Cerebellar cortex (tissue), 1 donor: ENCODE data around the gene DLGAP1.
"Not testable (repeated sequence)": the region's sequence is repeated elsewhere in the genome, so short reads cannot be mapped to it uniquely, and the experiment has no call there.

Source experiments
- DNase-seq: peaks from one replicate; pipeline ENCODE4 v3.0.0-alpha.2; 2015; ENCODE audit warnings: low spot score

Gene DLGAP1

GRCh38 chr18:3603421-3604234, 851.5 kb downstream of the DLGAP1 start:
- DNase-seq = peak; percentile 96

DNA sequence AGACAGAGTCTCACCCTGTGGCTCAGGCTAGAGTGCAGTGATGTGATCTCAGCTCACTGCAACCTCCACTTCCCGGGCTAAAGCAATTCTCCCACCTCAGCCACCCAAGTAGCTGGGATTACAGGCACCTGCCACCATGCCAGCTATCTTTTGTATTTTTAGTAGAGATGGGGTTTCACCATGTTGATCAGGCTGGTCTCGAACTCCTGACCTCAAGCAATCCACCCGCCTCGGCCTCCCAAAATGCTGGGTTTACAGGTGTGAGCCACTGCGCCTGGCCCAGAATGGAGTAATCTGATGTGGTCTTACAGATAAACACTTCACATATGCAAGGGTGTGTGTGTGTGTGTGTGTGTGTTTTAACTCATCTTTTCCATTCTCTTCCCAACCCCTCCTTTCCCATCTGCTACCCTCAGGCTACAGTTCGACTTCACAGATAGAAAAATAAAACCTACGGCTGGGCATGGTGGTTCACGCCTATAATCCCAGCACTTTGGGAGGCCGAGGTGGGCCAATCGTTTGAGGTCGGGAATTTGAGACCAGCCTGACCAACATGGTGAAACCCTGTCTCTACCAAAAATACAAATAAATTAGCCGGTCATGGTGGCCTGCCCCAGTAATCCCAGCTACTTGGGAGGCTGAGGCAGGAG, 853.9 kb downstream of the DLGAP1 start:
- not testable (repeated sequence) for DNase-seq

GRCh38 chr18:3599861-3600260, 855.2 kb downstream of the DLGAP1 start:
- no peak for DNase-seq

- DNase-seq = no peak
Measured at GRCh38 chr18:3599195-3599594, 855.9 kb downstream of the DLGAP1 start.

- no peak for DNase-seq
Measured at GRCh38 chr18:3598581-3598980, 856.5 kb downstream of the DLGAP1 start.

DNA sequence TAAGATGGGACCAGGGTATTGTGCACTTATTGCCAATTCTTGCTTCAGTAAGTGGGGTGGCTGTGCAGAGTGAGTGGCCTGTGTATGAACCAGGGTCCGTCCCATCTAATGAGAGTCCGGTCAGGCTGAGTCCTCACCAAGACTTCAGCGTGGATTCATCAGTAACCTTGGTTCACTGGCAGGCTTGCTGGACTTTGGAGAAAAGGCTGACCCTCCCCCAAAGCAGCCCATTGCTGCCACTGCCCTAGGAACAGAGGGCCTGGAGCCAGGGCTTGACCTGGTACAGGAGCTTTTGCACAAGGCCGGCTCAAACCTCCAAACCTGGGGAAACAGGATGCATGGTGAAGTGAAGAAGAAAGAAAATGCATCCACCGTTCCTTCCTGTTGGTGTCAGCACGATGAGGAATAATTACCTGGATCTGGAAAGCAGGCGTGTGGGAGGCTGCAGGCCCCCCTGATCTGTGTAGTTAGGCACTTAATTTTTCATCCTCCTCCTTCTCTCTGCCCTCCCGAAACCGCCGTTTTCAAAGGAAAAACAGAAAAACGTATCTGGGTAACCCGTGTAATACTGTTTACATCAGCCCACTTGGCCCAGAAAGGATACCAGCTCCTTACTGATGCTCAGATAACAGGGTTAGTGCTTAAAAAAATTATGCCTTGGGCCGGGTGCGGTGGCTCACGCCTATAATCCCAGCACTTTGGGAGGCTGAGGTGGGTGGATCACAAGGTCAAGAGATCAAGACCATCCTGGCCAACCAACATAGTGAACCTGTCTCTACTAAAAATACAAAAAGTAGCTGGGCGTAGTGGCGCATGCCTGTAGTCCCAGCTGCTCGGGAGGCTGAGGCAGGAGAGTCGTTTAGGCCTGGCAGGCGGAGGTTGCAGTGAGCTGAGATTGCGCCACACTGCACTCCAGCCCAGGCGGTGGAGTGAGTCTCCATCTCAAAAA, 857.4 kb downstream of the DLGAP1 start:
- no peak for DNase-seq

- peak; percentile 74 for DNase-seq
Measured at GRCh38 chr18:3596637-3597384, 858.3 kb downstream of the DLGAP1 start.

DNA sequence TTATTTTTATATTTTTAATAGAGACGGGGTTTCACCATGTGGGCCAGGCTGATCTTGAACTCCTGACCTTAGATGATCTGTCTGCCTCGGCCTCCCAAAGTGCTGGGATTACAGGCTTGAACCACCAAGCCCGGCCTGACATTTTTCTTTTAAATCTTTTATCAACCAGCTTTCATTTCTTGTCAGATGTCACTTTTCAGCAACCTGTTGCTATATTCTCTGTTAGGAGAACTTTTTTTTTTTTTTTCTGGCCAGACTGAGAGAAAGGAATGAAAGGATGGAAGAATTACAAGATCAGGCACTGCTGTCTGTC, 858.8 kb downstream of the DLGAP1 start:
- DNase-seq = no peak

DNA sequence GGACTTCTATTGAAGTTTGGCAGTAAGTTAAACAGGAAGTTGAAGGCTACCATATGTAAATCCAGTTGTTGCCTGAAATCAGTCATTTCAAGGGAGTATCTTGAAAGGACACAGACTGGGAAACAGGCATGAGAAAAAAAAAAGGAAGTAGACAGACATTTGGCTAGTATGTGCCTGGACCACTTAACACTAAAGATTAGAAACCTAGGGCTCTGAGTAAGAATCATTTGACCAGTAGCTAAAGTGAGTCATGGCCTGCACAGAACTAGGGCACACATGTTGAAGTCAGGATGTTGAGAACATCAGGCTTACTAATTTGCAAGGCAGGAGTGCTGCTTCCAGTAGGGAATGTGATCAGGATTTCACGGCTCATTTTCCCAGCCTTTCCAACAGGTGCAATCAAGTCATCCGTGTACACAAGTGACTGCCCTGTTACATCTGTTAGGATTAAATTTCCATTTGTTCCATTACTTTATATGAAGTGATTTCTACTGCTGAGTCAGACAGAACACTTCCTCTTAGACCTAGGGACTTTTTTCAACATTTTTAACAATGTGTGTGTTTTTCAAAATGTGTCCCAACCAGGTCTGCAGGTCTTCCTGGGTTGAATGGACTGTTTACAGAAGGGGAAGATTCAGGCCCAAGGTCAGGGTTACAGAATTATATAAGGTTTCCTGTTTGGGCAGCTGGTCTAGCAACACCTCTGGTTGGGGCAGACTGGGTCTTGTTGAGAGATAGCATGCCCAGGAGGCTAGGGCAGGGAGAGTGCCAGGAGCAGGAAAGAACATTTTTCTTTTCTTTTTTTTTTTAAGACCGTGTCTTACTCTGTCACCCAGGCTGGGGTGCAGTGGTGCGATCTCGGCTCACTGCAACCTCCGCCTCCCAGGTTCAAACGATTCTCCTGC, 859.5 kb downstream of the DLGAP1 start:
- peak; percentile 80 for DNase-seq

DNA sequence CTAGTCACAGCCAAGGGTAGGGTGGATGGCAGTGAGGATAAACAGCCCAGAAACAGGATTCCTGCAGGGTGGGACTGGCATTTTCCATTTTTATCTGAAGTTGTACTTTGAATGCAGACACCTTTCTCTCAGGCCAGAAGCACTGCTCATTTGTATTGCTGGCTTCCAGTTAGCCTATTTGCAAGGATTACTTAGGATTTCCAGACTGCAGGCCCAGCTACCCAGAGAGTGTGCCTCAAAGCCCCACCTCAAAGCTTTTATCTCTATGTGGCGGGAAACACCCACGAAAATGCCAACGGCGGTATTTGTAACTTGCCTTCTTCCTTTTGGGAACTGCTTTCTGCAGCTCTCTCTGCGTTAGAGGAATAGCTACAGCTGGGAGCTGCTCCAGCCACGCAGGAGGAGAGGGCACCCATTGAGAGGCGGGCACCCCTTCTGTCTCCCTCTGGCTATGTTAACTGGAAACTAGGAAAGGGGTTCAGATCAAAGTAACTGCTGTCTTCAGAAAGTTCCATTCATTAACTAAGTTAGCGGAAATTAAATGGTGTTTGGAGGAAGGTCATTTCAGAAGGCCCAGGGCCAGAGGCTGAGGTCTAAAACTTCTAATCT, 860.2 kb downstream of the DLGAP1 start:
- DNase-seq = peak; percentile 45

GRCh38 chr18:3593904-3594759, 861.0 kb downstream of the DLGAP1 start:
- peak; percentile 95 for DNase-seq

- no peak for DNase-seq
Measured at GRCh38 chr18:3593381-3593903, 861.7 kb downstream of the DLGAP1 start.

GRCh38 chr18:3592864-3593263, 862.2 kb downstream of the DLGAP1 start:
- no peak for DNase-seq

DNA sequence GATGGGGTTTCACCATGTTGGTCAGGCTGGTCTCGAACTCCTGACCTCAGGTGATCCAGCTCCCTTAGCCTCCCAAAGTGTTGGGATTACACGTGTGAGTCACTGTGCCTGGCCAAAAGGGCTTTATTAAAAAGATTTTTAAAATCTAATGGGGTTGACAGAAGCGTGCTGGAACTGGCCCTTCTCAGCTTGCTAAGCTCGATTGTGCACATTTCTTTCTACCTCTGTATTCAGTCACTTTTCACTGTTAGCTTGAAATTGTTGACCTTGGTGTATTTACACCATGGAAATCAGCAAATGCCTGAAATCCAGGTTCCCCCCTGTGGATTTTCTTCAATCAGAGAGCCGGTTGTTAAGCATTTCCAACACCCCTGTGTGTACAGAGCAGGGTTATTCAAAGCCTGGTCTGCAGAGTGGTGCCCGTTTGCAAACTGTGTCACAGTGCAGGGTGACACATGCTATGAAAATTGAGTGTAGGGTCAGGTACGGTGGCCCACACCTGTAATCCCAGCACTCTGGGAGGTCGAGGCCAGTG, 864.9 kb downstream of the DLGAP1 start:
- DNase-seq = no peak

GRCh38 chr18:3585656-3586509, 869.2 kb downstream of the DLGAP1 start:
- peak; percentile 74 for DNase-seq

DNA sequence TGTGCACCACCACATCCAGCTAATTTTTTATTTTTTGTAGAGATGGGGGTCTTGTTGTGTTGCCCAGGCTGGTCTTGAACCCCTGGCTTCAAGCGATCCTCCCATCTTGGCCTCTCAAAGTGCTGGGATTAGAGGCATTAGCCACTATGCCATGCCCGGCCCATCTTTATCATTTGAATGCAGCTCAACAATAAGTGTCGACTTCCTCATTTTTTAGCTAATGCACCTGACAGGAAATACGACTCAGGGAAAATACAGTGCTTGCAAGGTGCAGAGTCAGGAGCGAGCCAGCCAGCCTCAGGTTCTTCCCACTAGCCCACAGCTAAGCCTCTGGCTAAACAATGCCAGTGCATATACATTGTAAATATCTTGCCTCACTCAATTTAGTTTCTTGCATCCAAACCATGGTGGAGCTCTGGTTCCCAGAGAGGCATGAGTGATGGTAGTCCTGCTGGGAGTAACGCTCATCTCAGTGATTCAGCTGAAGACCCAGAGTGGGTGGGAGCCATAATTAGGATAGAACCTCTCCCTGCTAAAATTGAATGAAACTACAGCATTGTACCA, 870.1 kb downstream of the DLGAP1 start:
- no peak for DNase-seq

DNA sequence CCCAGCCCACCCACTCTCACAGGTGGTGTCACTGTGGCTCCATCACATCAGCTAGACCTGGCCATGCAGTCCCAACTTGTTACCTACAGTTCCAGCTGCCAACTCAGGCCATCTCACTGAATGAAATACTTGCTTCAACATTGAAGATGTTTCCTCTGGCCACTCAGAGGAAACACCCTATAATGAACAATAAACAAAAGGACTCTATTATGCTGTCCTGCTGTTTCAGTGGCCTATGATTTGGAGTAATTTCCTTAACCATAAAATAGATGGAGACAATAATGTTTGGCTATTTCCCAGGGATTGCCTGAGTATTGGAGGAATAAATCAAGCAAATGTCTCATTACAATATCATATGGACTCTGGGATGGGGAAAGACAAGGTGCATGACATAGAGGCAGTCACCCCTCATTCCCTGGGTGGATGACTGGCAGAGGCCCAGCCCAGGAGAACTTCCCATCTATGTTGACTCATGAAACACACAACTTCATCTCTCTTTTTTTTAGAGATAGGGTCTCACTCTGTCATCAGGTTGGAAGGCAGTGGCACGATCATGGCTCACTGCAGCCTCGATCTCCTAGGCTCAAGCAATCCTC, 870.7 kb downstream of the DLGAP1 start:
- DNase-seq = no peak
